Activated CD8-positive, alpha-beta T cell treated with anti-CD3 and anti-CD28 coated beads, Interleukin-2, amount 10 ng/mL, durations not matched to agents 7 days and 5 days (primary cell): ENCODE results near the gene TTC34. TPM values are rescaled to one million over a fixed set of nuclear protein-coding genes. Genes with fewer than 3 reads are reported as not detected.

Experiments used
- ATAC-seq: fragments of 150-1000 bp; cut with Tn5 transposase; one replicate; pipeline ENCODE4 v1.10.0; 2021; ENCODE audit warnings: moderate library complexity
- CTCF ChIA-PET: fragments of 350-600 bp; sonication (Branson Sonifier 250); formaldehyde crosslinking; loops from one replicate; lab custom pipeline; 2021; ENCODE audit warnings: antibody characterized with exemption; lab: Charles Lee
- POLR2A ChIA-PET: fragments of 350-600 bp; sonication (Branson Sonifier 250); formaldehyde crosslinking; loops from one replicate; lab custom pipeline; 2021; ENCODE audit warnings: antibody characterized with exemption; lab: Charles Lee
- DNase-seq: peaks from one replicate; pipeline ENCODE4 v3.0.0-alpha.2; 2020
- H3K27ac Mint-ChIP-seq: one replicate; pipeline ENCODE4 v1.8.0; 2021; ENCODE audit warnings: mild to moderate bottlenecking, mixed read lengths
- H3K27me3 Mint-ChIP-seq: one replicate; pipeline ENCODE4 v1.8.0; 2021; ENCODE audit warnings: low read depth, mixed read lengths
- H3K36me3 Mint-ChIP-seq: one replicate; pipeline ENCODE4 v1.8.0; 2021; ENCODE audit warnings: low read depth, mixed read lengths
- H3K4me1 Mint-ChIP-seq: one replicate; pipeline ENCODE4 v1.8.0; 2021; ENCODE audit warnings: low read depth, mixed read lengths
- H3K4me3 Mint-ChIP-seq: one replicate; pipeline ENCODE4 v1.8.0; 2021; ENCODE audit warnings: mild to moderate bottlenecking, mixed read lengths
- H3K9me3 Mint-ChIP-seq: one replicate; pipeline ENCODE4 v1.8.0; 2022; ENCODE audit warnings: mixed read lengths; ENCODE audit not compliant: insufficient read depth
- total RNA-seq, 2 experiments: library from RNA; stranded (reverse); gene quantifications; one replicate each; pipeline ENCODE4 v1.2.3, GENCODE V29; 2021

TTC34 gene
- total RNA-seq, 2 experiments from 2014 or later = 0.82 to 0.86 TPM

GRCh38 chr1:2611031-2611501 is 190.4 kb downstream of the TTC34 start:
- DNase-seq (no peak), ATAC-seq (peak; percentile 64)
- H3K4me1 Mint-ChIP-seq = no peaks in the 10 kb centered on the region
- H3K27me3 Mint-ChIP-seq = no peaks in the 10 kb centered on the region
- no peaks in the 10 kb centered on the region for H3K36me3 Mint-ChIP-seq
- H3K4me3 Mint-ChIP-seq = no peak overlapping the region
- ChIA-PET CTCF (no interaction called here), POLR2A (no interaction called here)
- no peak overlapping the region for H3K27ac Mint-ChIP-seq
- H3K9me3 Mint-ChIP-seq = peaks cover 10% of the 10 kb centered on the region

GRCh38 chr1:2610036-2610959 is 191.2 kb downstream of the TTC34 start:
- Mint-ChIP-seq H3K4me3 (no peak overlapping the region), H3K27me3 (no peaks in the 10 kb centered on the region), H3K36me3 (no peaks in the 10 kb centered on the region), H3K9me3 (peaks cover 4% of the 10 kb centered on the region), H3K4me1 (no peaks in the 10 kb centered on the region), H3K27ac (no peak overlapping the region)
- DNase-seq = no peak
- ChIA-PET POLR2A (no interaction called here), CTCF (no interaction called here)
- ATAC-seq = no peak

- no peaks in the 10 kb centered on the region for H3K9me3 Mint-ChIP-seq
- H3K27me3 Mint-ChIP-seq = no peaks in the 10 kb centered on the region
- DNase-seq = no peak
- ChIA-PET POLR2A (no interaction called here), CTCF (no interaction called here)
- H3K36me3 Mint-ChIP-seq = no peaks in the 10 kb centered on the region
- H3K27ac Mint-ChIP-seq = no peak overlapping the region
- ATAC-seq = no peak
- no peaks in the 10 kb centered on the region for H3K4me1 Mint-ChIP-seq
- no peak overlapping the region for H3K4me3 Mint-ChIP-seq
Observed at GRCh38 chr1:2609319-2610035, 192.0 kb downstream of the TTC34 start.

- H3K27me3 Mint-ChIP-seq = no peaks in the 10 kb centered on the region
- H3K4me1 Mint-ChIP-seq = no peaks in the 10 kb centered on the region
- DNase-seq (no peak), ATAC-seq (no peak)
- ChIA-PET POLR2A (no interaction called here), CTCF (no interaction called here)
- no peak overlapping the region for H3K4me3 Mint-ChIP-seq
- no peaks in the 10 kb centered on the region for H3K9me3 Mint-ChIP-seq
- no peaks in the 10 kb centered on the region for H3K36me3 Mint-ChIP-seq
- no peak overlapping the region for H3K27ac Mint-ChIP-seq
Observed at GRCh38 chr1:2607641-2608091, 193.8 kb downstream of the TTC34 start.

- POLR2A ChIA-PET = no interaction called here
- Mint-ChIP-seq H3K9me3 (no peaks in the 10 kb centered on the region), H3K27me3 (no peaks in the 10 kb centered on the region), H3K4me1 (no peaks in the 10 kb centered on the region), H3K4me3 (no peak overlapping the region), H3K36me3 (no peaks in the 10 kb centered on the region), H3K27ac (no peak overlapping the region)
- CTCF ChIA-PET = no interaction called here
- DNase-seq (no peak), ATAC-seq (no peak)
Observed at GRCh38 chr1:2606881-2607621, 194.4 kb downstream of the TTC34 start.

GRCh38 chr1:2606396-2606880 is 195.1 kb downstream of the TTC34 start:
- Mint-ChIP-seq H3K27ac (no peak overlapping the region), H3K4me1 (no peaks in the 10 kb centered on the region), H3K36me3 (no peaks in the 10 kb centered on the region), H3K4me3 (no peak overlapping the region), H3K27me3 (peaks cover under 1% of the 10 kb centered on the region), H3K9me3 (no peaks in the 10 kb centered on the region)
- no peak for ATAC-seq
- ChIA-PET CTCF (no interaction called here), POLR2A (no interaction called here)
- no peak for DNase-seq

- H3K36me3 Mint-ChIP-seq = no peaks in the 10 kb centered on the region
- POLR2A ChIA-PET = no interaction called here
- H3K9me3 Mint-ChIP-seq = no peaks in the 10 kb centered on the region
- CTCF ChIA-PET = no interaction called here
- no peak overlapping the region for H3K27ac Mint-ChIP-seq
- no peak overlapping the region for H3K4me3 Mint-ChIP-seq
- H3K4me1 Mint-ChIP-seq = no peaks in the 10 kb centered on the region
- H3K27me3 Mint-ChIP-seq = peaks cover 3% of the 10 kb centered on the region
- ATAC-seq (no peak), DNase-seq (no peak)
Observed at GRCh38 chr1:2605509-2606395, 195.7 kb downstream of the TTC34 start.

GRCh38 chr1:2604844-2605508 is 196.5 kb downstream of the TTC34 start:
- ChIA-PET CTCF (no interaction called here), POLR2A (no interaction called here)
- no peak overlapping the region for H3K27ac Mint-ChIP-seq

GRCh38 chr1:2604156-2604843 is 197.2 kb downstream of the TTC34 start:
- CTCF ChIA-PET = no interaction called here

More at GRCh38 chr1:2604844-2605508, 196.5 kb downstream of the TTC34 start:
- Mint-ChIP-seq H3K4me1 (no peaks in the 10 kb centered on the region), H3K9me3 (no peaks in the 10 kb centered on the region), H3K27me3 (peaks cover 3% of the 10 kb centered on the region), H3K4me3 (no peak overlapping the region), H3K36me3 (no peaks in the 10 kb centered on the region)
- DNase-seq = no peak
- ATAC-seq = no peak

GRCh38 chr1:2603521-2604155 is 197.9 kb downstream of the TTC34 start:
- Mint-ChIP-seq H3K36me3 (no peaks in the 10 kb centered on the region), H3K4me3 (no peak overlapping the region), H3K27ac (no peak overlapping the region), H3K4me1 (no peaks in the 10 kb centered on the region), H3K27me3 (peaks cover 5% of the 10 kb centered on the region), H3K9me3 (no peaks in the 10 kb centered on the region)
- CTCF ChIA-PET = no interaction called here
- DNase-seq (no peak), ATAC-seq (no peak)
- POLR2A ChIA-PET = no interaction called here

More at GRCh38 chr1:2604156-2604843, 197.2 kb downstream of the TTC34 start:
- H3K27ac Mint-ChIP-seq = no peak overlapping the region
- DNase-seq = no peak
- ATAC-seq = no peak
- peaks cover 3% of the 10 kb centered on the region for H3K27me3 Mint-ChIP-seq
- POLR2A ChIA-PET = no interaction called here
- no peaks in the 10 kb centered on the region for H3K4me1 Mint-ChIP-seq
- H3K4me3 Mint-ChIP-seq = no peak overlapping the region
- H3K9me3 Mint-ChIP-seq = no peaks in the 10 kb centered on the region
- H3K36me3 Mint-ChIP-seq = no peaks in the 10 kb centered on the region
